Neural progenitor cell (in vitro differentiated cells): ENCODE results near the gene AGBL4. TPM values are rescaled to one million over a fixed set of nuclear protein-coding genes. Genes with fewer than 3 reads are reported as not detected.
A peak's percentile ranks its signal among the peaks of the same experiment; 100 is the strongest.

Experiments used
- DNase-seq: peaks from one replicate; pipeline ENCODE4 v3.0.0-alpha.2; 2016; ENCODE audit warnings: low spot score
- H2AFZ ChIP-seq: fragments of 200-600 bp; sonication (generic); replicated peaks from 2 replicates; pipeline ENCODE4 v1.6.1; 2016; ENCODE audit warnings: antibody characterized with exemption
- H3F3A ChIP-seq: fragments of 200-600 bp; sonication (generic); 2 replicates; pipeline ENCODE4 v1.6.1; 2016; ENCODE audit warnings: antibody characterized with exemption, low read depth
- H3K27ac ChIP-seq: fragments of 200-600 bp; sonication (generic); 2 replicates; pipeline ENCODE4 v1.5.1; 2016; ENCODE audit warnings: mild to moderate bottlenecking
- H3K27me3 ChIP-seq: fragments of 200-600 bp; sonication (generic); 2 replicates; pipeline ENCODE4 v1.6.1; 2016; ENCODE audit warnings: mild to moderate bottlenecking, moderate library complexity
- H3K36me3 ChIP-seq: fragments of 200-600 bp; sonication (generic); 2 replicates; pipeline ENCODE4 v1.5.1; 2016
- H3K4me1 ChIP-seq: fragments of 200-600 bp; sonication (generic); 2 replicates; pipeline ENCODE4 v1.6.1; 2016; ENCODE audit warnings: mixed run types
- H3K4me2 ChIP-seq: fragments of 200-600 bp; sonication (generic); 2 replicates; pipeline ENCODE4 v1.6.1; 2016
- H3K4me3 ChIP-seq: fragments of 200-600 bp; sonication (generic); 2 replicates; pipeline ENCODE4 v1.5.1; 2016
- H3K79me2 ChIP-seq: fragments of 200-600 bp; sonication (generic); 2 replicates; pipeline ENCODE4 v1.6.1; 2016; ENCODE audit warnings: low read depth
- H3K9ac ChIP-seq: fragments of 200-600 bp; sonication (generic); 2 replicates; pipeline ENCODE4 v1.6.1; 2016
- H3K9me3 ChIP-seq: fragments of 200-600 bp; sonication (generic); 2 replicates; pipeline ENCODE4 v1.5.1; 2016; ENCODE audit warnings: low read depth
- H4K20me1 ChIP-seq: fragments of 200-600 bp; sonication (generic); 2 replicates; pipeline ENCODE4 v1.6.1; 2016; ENCODE audit warnings: low read depth
- H3K27ac Mint-ChIP-seq: 3 replicates; pipeline ENCODE4 v1.8.0; 2021; ENCODE audit warnings: mixed read lengths
- H3K27me3 Mint-ChIP-seq: 2 replicates; pipeline ENCODE4 v1.8.0; 2022; ENCODE audit warnings: low read depth, mild to moderate bottlenecking, inconsistent platforms, moderate library complexity, mixed read lengths; ENCODE audit not compliant: insufficient read depth
- H3K36me3 Mint-ChIP-seq: 3 replicates; pipeline ENCODE4 v1.8.0; 2021; ENCODE audit warnings: mixed read lengths
- H3K4me1 Mint-ChIP-seq: 3 replicates; pipeline ENCODE4 v1.8.0; 2021; ENCODE audit warnings: mixed read lengths
- H3K4me3 Mint-ChIP-seq: 3 replicates; pipeline ENCODE4 v1.8.0; 2021; ENCODE audit warnings: mild to moderate bottlenecking, moderate library complexity, mixed read lengths
- H3K9me3 Mint-ChIP-seq: 3 replicates; pipeline ENCODE4 v1.8.0; 2020; ENCODE audit warnings: mixed read lengths
- EZH2 ChIP-seq: fragments of 200-600 bp; sonication (generic); IDR thresholded peaks from 2 replicates; pipeline ENCODE4 v1.6.1; 2017; ENCODE audit warnings: antibody characterized with exemption, mild to moderate bottlenecking, moderate library complexity
- EZH2phosphoT487 ChIP-seq: fragments of 200-600 bp; sonication (generic); IDR thresholded peaks from 2 replicates; pipeline ENCODE4 v1.6.1; 2017; ENCODE audit warnings: antibody characterized with exemption
- total RNA-seq: library from RNA; depleted of rRNA; stranded (reverse); fragments of >200 nt; gene quantifications from 2 replicates; pipeline ENCODE4 v1.2.3, GENCODE V29; 2015; ENCODE audit warnings: low replicate concordance
- TF ChIP-seq, protein P1 (sequence below): fragments of 200-600 bp; sonication (generic); IDR thresholded peaks from 2 replicates; pipeline ENCODE4 v1.5.1; 2017; ENCODE audit warnings: antibody characterized with exemption, mild to moderate bottlenecking

Gene AGBL4
- total RNA-seq, 1 donor from 2014 or later = 1.5 TPM

DNA sequence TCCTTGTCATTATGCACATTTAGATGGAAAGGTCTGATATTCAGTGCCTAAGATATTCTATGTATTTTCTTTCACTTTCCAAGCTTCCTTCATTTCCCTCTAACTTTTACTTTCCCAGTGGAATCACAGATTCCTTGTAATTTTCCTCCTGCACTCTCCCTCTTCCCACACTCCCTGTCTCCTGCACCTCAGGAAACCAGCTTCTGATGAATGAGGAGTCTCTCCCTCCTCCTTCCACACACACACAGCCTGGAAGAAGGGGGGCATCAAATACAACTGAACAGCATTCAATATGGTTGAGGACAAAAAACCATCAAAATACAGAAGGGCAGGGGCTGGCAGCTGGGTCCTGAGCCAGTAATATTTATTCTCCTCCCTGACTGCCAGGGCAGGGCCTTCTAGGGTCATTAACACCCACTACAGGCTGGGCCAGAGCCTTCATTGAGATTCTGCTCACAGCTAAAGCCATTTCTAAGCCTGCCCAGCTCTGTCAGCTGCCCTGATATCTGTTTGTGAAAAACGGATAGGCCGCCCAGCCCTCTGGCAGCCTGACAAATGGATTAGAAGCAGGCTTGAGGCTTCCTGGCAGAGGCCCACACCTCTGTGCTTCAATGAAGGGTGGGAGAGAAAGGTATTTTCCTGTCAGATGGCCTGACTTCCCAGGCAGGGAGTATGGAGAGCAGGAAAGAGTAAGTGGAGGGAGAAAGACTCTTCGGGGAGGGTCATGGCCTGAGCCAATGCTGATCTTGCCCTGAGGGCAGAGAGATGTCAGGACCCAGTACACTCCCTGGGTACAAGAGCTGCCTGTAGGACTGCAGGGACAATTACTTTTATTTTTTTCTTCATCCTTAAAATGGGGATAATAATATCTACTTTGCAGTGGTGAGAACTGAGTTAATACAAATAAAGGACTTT, 1412.9 kb downstream of the AGBL4 start:
- Mint-ChIP-seq H3K9me3 (no peaks in the 10 kb centered on the region), H3K36me3 (no peaks in the 10 kb centered on the region), H3K4me3 (no peak overlapping the region), H3K4me1 (peaks cover 12% of the 10 kb centered on the region), H3K27me3 (no peaks in the 10 kb centered on the region), H3K27ac (no peak overlapping the region)
- Histone ChIP-seq H3K9ac (no peak overlapping the region), H3K9me3 (no peaks in the 10 kb centered on the region), H3F3A (no peaks in the 10 kb centered on the region), H3K79me2 (no peaks in the 10 kb centered on the region), H3K27me3 (no peaks in the 10 kb centered on the region), H3K36me3 (no peaks in the 10 kb centered on the region), H3K4me3 (no peak overlapping the region), H4K20me1 (no peaks in the 10 kb centered on the region), H3K4me2 (peak overlapping the region; percentile 11), H3K27ac (peak overlapping the region; percentile 44), H2AFZ (peak overlapping the region; percentile 73), H3K4me1 (peaks cover 10% of the 10 kb centered on the region)
- DNase-seq = peak; percentile 9
- TF ChIP-seq, protein P1, sequence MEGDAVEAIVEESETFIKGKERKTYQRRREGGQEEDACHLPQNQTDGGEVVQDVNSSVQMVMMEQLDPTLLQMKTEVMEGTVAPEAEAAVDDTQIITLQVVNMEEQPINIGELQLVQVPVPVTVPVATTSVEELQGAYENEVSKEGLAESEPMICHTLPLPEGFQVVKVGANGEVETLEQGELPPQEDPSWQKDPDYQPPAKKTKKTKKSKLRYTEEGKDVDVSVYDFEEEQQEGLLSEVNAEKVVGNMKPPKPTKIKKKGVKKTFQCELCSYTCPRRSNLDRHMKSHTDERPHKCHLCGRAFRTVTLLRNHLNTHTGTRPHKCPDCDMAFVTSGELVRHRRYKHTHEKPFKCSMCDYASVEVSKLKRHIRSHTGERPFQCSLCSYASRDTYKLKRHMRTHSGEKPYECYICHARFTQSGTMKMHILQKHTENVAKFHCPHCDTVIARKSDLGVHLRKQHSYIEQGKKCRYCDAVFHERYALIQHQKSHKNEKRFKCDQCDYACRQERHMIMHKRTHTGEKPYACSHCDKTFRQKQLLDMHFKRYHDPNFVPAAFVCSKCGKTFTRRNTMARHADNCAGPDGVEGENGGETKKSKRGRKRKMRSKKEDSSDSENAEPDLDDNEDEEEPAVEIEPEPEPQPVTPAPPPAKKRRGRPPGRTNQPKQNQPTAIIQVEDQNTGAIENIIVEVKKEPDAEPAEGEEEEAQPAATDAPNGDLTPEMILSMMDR = no peak
- TF ChIP-seq EZH2phosphoT487 (no peak), EZH2 (no peak)

DNA sequence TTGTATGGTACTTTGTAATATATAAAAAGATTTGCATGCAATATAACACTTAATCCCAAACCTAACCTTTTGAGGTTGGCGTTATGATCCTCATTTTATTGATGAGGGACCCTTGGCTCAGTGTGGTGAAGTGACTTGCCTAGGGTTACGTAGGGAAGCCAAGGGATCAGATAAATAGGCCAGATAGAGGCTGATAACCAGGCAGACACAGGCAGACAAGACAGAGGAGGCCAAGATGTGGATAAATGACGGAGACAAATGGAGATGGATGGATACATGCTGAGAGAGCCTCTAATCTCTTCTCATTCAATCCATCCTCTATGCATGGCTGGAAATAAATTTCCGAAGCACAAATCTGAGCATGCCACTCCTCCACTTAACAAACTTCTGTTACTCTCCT, 1414.9 kb downstream of the AGBL4 start:
- Mint-ChIP-seq H3K36me3 (no peaks in the 10 kb centered on the region), H3K9me3 (no peaks in the 10 kb centered on the region), H3K27me3 (no peaks in the 10 kb centered on the region), H3K4me3 (no peak overlapping the region), H3K4me1 (peaks cover 12% of the 10 kb centered on the region), H3K27ac (no peak overlapping the region)
- TF ChIP-seq EZH2 = no peak
- TF ChIP-seq, protein P1 = no peak
- no peak for TF ChIP-seq EZH2phosphoT487
- Histone ChIP-seq H3K27me3 (no peaks in the 10 kb centered on the region), H4K20me1 (no peaks in the 10 kb centered on the region), H3K79me2 (no peaks in the 10 kb centered on the region), H3K9me3 (no peaks in the 10 kb centered on the region), H3K36me3 (no peaks in the 10 kb centered on the region), H3K4me1 (peaks cover 10% of the 10 kb centered on the region), H3K4me2 (no peak overlapping the region), H3K9ac (no peak overlapping the region), H3K4me3 (no peak overlapping the region), H3K27ac (no peak overlapping the region), H2AFZ (no peak overlapping the region), H3F3A (no peaks in the 10 kb centered on the region)
- no peak for DNase-seq

DNA sequence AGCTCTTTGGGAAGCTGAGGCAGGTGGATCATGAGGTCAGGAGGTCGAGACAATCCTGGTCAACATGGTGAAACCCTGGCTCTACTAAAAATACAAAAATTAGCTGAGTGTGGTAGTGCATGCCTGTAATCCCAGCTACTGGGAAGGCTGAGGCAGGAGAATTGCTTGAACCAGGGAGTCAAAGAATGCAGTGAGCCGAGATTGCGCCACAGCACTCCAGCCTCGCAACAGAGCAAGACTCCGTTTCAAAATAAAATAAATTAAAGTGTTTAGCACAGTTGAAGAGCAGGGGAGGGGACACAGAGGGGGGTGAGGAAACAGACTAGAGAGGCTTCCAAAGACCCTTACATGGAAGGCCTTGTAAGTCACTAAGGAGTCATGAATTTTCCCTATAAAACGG, 1420.5 kb downstream of the AGBL4 start:
- no peaks in the 10 kb centered on the region for H3F3A ChIP-seq
- H3K9me3 ChIP-seq = no peaks in the 10 kb centered on the region
- H3K4me1 Mint-ChIP-seq = peaks cover 8% of the 10 kb centered on the region
- no peaks in the 10 kb centered on the region for H4K20me1 ChIP-seq
- no peaks in the 10 kb centered on the region for H3K36me3 ChIP-seq
- H3K9me3 Mint-ChIP-seq = no peaks in the 10 kb centered on the region
- TF ChIP-seq EZH2phosphoT487 = no peak
- TF ChIP-seq, protein P1 = no peak
- H3K27ac Mint-ChIP-seq = no peak overlapping the region
- no peaks in the 10 kb centered on the region for H3K36me3 Mint-ChIP-seq
- peak overlapping the region; percentile 24 for H2AFZ ChIP-seq
- no peaks in the 10 kb centered on the region for H3K4me1 ChIP-seq
- H3K4me3 Mint-ChIP-seq = no peak overlapping the region
- H3K27ac ChIP-seq = no peak overlapping the region
- H3K79me2 ChIP-seq = no peaks in the 10 kb centered on the region
- H3K27me3 ChIP-seq = no peaks in the 10 kb centered on the region
- no peak overlapping the region for H3K9ac ChIP-seq
- H3K27me3 Mint-ChIP-seq = peaks cover 2% of the 10 kb centered on the region
- no peak overlapping the region for H3K4me2 ChIP-seq
- no peak for DNase-seq
- no peak overlapping the region for H3K4me3 ChIP-seq
